Vein endothelial cell (primary cell): Measurements from ENCODE around the gene ZNF620. TPM values are rescaled to one million over a fixed set of nuclear protein-coding genes. Genes with fewer than 3 reads are reported as not detected.

Source experiments
- small RNA-seq: library from RNA; depleted of rRNA; stranded (forward); fragments of <200 nt; gene quantifications from one replicate; pipeline ENCODE3, GENCODE V24; 2012
- total RNA-seq: library from RNA; depleted of rRNA; stranded (reverse); fragments of >200 nt; gene quantifications from 2 replicates; pipeline ENCODE4 v1.2.3, GENCODE V29; 2012

The ZNF620 gene
- total RNA-seq = 3.6 and 5.7 TPM in 2 replicates

DNA sequence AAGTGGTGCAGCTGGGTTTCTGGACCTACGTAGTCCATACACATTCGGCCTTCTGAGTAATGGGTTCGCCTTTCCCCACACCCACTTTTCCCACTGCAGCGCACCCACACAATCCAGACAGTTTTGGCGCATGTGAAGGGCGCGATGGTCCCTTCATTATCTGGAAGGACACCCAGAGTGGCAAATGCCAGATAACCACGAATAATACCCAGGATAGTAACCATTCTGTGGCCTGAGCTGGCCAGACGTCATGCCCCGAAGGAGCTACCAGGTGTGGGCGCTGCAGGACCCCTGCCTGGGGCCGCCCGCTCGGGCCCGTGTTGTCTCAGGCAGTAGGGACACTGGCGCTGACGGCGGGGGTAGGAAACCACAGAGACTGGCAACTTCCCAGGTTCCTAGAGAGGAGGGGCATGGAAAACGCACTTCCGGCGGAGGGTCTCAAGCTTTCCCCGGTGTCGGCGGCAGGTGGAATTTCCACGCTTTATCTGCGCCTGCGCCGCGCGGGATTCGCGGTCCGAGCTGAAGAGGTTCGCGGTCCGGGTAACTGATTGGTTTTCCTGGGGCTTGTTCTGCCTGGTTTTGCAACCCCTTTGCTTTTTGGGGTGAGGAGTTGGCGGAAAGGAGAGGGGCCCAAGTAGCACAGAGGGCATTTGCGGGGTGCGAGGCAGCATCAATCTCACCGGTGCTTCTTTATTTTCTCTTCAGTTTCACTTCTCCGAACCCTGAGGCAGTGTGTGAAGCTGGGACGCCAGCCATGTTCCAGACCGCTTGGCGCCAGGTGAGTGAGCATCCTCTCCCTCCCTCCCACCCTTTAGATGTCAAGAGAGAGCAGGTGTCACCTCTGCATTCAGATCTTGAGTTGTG lies at the start of gene ZNF620:
TSS of gene ZNF620 (plus strand) at position 441 of the 864 bp plus-strand sequence. CDS start at position 755, 314 bp downstream.

GRCh38 chr3:40456940-40457823 lies 48.7 kb upstream of the ZNF620 start, which contains the start of gene RPL14:
Gene RPL14, plus strand, starts transcription at chr3:40457339. Its CDS starts 133 bp downstream, at chr3:40457472.

GRCh38 chr3:40476478-40477470 lies 29.1 kb upstream of the ZNF620 start, which contains the start of gene ZNF619:
Gene ZNF619, plus strand, starts transcription at chr3:40477122. Its CDS starts 858 bp downstream, at chr3:40477980.

DNA sequence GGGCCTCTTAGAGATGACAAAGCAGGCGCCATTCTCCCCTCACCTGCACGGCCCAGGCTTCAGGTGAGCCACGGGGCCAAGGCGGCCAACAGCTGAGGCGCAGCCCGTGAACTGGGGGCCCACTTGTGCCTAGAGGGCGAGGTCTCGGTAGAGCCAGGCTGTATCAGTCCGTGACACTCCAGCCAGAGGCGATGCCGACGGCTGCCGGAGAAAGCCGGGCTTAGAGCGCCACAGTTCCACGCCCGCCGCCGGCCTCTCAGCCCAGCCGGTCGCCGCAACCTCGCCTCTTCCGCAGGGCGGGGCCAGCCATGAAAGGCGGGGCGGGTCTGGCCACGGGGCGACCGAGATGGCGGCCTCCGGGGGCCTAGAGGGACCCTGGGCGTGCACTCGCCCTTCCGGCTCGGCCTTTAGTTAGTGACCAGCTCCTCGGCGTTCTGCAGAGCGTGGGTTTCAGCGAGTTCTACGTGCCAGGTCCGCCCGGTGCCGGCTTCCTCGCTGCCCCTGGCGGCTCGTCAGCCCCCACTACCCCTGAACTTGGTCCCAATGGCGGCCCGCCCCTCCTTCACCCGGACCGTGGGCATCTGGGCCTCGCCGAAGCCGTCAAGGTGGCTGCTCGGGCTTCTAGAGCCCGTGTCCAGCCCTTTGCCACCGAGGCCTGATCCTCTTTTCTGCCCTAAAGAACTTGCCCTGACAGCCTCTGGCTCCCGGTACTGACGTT lies 18.9 kb downstream of the ZNF620 start, which contains the start of gene ZNF621:
TSS of gene ZNF621 (plus strand) at position 393 of the 718 bp plus-strand sequence. CDS start 881 bp downstream, outside the sequence.

Small RNA genes lying within 50 kb of the gene (small RNA-seq; reads per million reads assigned to genes)
- 0.11 reads per million for gene RNU5B-2P

Other genes starting within 250 kb of the ZNF620 start
- 19.6 and 20.1 TPM in 2 replicates for gene EIF1B, start 196.3 kb upstream of the ZNF620 start, total RNA-seq
- under 0.01 TPM in 1 of 2 replicates, not detected in the other for gene ENTPD3, start 118.9 kb upstream of the ZNF620 start, total RNA-seq
- gene RPL14, start 48.7 kb upstream of the ZNF620 start, total RNA-seq = 366 and 430 TPM in 2 replicates
- gene ZNF619, start 28.9 kb upstream of the ZNF620 start, total RNA-seq = 6.9 and 7.0 TPM in 2 replicates
- gene ZNF621, start 18.9 kb downstream of the ZNF620 start, total RNA-seq = 14.4 and 16.7 TPM in 2 replicates